Stomach (tissue), 9 donors: ENCODE results near the gene DGCR6L. TPM values are rescaled to one million over a fixed set of nuclear protein-coding genes. Genes with fewer than 3 reads are reported as not detected.

Experiments used
- DNase-seq, 2 donors: peaks; one replicate each; pipeline versions ENCODE4 v3.0.0 to v3.0.0-alpha.2; 2013 to 2019
- H3K27ac ChIP-seq, 5 donors: fragments of 200-600 bp in 4 of 5; sonication (generic) in 4 of 5; one replicate each; pipeline ENCODE4 v1.5.1; 2013 to 2019; ENCODE audit warnings: mild to moderate bottlenecking in 1 of 5, moderate library complexity in 1 of 5
- H3K27me3 ChIP-seq, 3 donors: fragments of 200-600 bp; sonication (generic); one replicate each; pipeline ENCODE4 v1.5.1; 2017 to 2019; ENCODE audit warnings: mixed run types in 1 of 3
- H3K36me3 ChIP-seq, 4 donors: fragments of 200-600 bp; sonication (generic); 1 replicate in 3 of 4; 2 replicates in 1 of 4; pipeline ENCODE4 v1.5.1; 2016 to 2019
- H3K4me1 ChIP-seq, 4 donors: fragments of 200-600 bp; sonication (generic); one replicate each; pipeline ENCODE4 v1.5.1; 2016 to 2019
- H3K4me3 ChIP-seq, 4 donors: fragments of 200-600 bp; sonication (generic) in 3 of 4; one replicate each; pipeline ENCODE4 v1.5.1; 2016 to 2019; ENCODE audit warnings: mild to moderate bottlenecking in 1 of 4
- H3K9me3 ChIP-seq, 4 donors: fragments of 200-600 bp; sonication (generic); one replicate each; pipeline ENCODE4 v1.5.1; 2016 to 2019
- EP300 ChIP-seq: sonication (generic); formaldehyde crosslinking; IDR thresholded peaks from one replicate; pipeline ENCODE4 v1.6.1; 2017; ENCODE audit warnings: antibody characterized with exemption
- POLR2A ChIP-seq, 4 donors: fragments of 450-650 bp; IDR thresholded peaks; one replicate each; pipeline ENCODE4 v1.6.1; 2016; ENCODE audit warnings: antibody characterized with exemption in 4 of 4, control low read depth in 2 of 4, mild to moderate bottlenecking in 1 of 4, moderate library complexity in 1 of 4
- POLR2AphosphoS5 ChIP-seq, 3 donors: sonication (generic); formaldehyde crosslinking; IDR thresholded peaks; one replicate each; pipeline ENCODE4 v1.6.1; 2016; ENCODE audit warnings: antibody characterized with exemption in 3 of 3
- WGBS, 5 donors: extraction: QIAGEN DNeasy Blood & Tissue Kit in 3 of 5; methylation state at CpG; one replicate each; pipeline versions ENCODE4 v1.1.5 to v1.1.7; 2013 to 2018; 5-methylcytosine and 5-hydroxymethylcytosine counted together
- intact Hi-C: fragments of 100-400 bp; cut with DNase I; formaldehyde crosslinking; loops from one replicate; pipeline ENCODE4 v1.15.1; 2023; ENCODE audit warnings: low total_unique reads
- polyA plus RNA-seq, 3 donors: library from polyadenylated mRNA; stranded (reverse); fragments of 200-250 nt; gene quantifications; one replicate each; pipeline ENCODE4 v1.2.3, GENCODE V29; 2013
- total RNA-seq, 5 donors: library from RNA; depleted of rRNA; stranded (reverse); fragments of >200 nt; gene quantifications; one replicate each; pipeline versions ENCODE4 v1.1.0 to v1.2.3, GENCODE V29; 2014 to 2016
- TF ChIP-seq, protein P1 (sequence below), 7 experiments: fragments of 450-650 bp in 4 of 7; fragments of 200-600 bp in 3 of 7; sonication (generic) in 3 of 7; IDR thresholded peaks; one replicate each; pipeline ENCODE4 v1.5.1; 2016 to 2019; ENCODE audit warnings: antibody characterized with exemption in 7 of 7, control low read depth in 2 of 7, mild to moderate bottlenecking in 1 of 7
- donor health status: healthy with polysubstance abuse.
- donor health status: Bipolar disorder and iron deficiency.
- donor health status: healthy.

Gene DGCR6L
- total and polyA plus RNA-seq, 8 donors = 21.4 to 148 (median 71.1) TPM

DNA sequence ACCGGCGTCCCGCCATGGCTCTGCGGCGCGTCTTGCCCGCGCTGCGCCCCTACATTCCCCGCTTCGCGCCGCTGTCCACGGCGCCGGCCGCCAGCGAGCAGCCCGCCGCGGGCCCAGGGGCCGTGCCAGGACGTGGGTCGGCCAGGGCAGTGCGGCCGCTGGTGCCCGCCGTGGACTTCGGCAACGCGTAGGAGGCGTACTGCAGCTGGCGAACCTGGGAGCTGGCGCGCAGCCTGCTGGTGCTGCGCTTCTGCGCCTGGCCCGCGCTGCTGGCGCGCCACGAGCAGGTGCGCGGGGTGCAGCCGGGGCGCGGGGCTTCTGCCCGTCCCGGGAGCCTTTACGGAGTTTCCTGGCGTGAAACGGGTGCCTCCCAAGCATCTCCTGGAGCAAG lies 20.1 kb downstream of the DGCR6L start:
- Histone ChIP-seq H3K4me1 (peaks cover 0 to 23% (median 19%) of the 10 kb centered on the region in 4 donors), H3K36me3 (no peaks in the 10 kb centered on the region), H3K27ac (peak overlapping the region in 4 of 5 donors; percentile 7 to 56 (median 46)), H3K4me3 (peak overlapping the region; percentile 57 to 75 (median 60)), H3K27me3 (peaks cover 0 to 64% (median 10%) of the 10 kb centered on the region in 3 donors), H3K9me3 (no peaks in the 10 kb centered on the region)
- TF ChIP-seq POLR2AphosphoS5 (IDR thresholded peaks at IDR 0.05) = no peak
- TF ChIP-seq POLR2A (IDR thresholded peaks at IDR 0.05) = no peak
- no peak for TF ChIP-seq EP300
- TF ChIP-seq, protein P1, sequence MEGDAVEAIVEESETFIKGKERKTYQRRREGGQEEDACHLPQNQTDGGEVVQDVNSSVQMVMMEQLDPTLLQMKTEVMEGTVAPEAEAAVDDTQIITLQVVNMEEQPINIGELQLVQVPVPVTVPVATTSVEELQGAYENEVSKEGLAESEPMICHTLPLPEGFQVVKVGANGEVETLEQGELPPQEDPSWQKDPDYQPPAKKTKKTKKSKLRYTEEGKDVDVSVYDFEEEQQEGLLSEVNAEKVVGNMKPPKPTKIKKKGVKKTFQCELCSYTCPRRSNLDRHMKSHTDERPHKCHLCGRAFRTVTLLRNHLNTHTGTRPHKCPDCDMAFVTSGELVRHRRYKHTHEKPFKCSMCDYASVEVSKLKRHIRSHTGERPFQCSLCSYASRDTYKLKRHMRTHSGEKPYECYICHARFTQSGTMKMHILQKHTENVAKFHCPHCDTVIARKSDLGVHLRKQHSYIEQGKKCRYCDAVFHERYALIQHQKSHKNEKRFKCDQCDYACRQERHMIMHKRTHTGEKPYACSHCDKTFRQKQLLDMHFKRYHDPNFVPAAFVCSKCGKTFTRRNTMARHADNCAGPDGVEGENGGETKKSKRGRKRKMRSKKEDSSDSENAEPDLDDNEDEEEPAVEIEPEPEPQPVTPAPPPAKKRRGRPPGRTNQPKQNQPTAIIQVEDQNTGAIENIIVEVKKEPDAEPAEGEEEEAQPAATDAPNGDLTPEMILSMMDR (IDR thresholded peaks at IDR 0.05) = no peak
- 0 to 1% (median 1%) methylated on average over 16 to 52 of the region's 52 CpGs for WGBS, 5 donors
- intact Hi-C loops = no loop called here
- peak in 1 of 2 donors; percentile 60 for DNase-seq

DNA sequence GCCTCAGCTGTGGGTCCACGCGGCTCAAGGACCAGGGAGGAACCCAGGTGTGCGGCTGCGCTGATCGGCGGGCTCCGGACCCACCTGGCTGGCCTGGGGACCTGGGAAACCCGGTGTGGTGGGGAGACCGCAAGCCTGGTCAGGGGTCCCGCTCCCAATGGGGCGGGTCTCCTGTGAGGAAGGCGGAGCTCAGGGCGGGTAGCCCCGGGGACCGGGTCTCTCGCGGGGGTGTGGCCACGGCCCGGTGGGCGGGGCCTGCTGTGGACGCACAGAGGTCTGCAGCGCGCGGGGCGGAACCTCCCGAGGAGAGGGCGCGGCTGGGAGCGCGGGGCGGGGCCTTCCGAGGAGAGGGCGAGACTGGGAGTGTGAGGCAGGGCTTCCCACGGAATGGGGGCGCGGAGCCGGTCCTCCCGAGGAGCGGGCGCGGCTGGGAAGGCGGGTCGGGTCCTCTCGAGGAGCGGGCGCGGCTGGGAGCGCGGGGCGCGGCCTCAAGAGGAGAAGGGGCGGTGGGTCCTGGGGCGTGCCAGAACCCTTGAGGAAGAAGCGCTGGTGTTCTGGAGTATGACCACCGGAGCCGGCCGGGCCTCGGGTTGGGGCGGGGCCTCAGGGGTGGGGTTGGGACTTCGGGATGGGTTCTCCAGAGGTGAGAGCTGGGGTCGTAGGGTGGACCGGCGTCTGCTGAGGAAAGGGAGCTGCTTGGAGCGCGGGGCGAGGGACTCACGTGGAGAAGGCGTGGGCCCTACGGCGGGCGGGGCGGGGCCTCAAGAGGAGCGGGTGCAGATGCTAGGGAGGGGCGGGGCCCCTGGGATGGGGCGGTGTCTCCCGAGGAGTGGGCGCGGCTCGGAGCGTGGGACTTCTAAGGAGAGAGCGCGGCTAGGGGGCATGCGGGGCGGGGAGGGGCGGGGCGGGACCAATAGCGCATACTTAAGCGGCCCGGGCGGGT lies 20.8 kb downstream of the DGCR6L start:
- DNase-seq = peak; percentile 90 to 95
- TF ChIP-seq POLR2A (IDR thresholded peaks at IDR 0.05) (no peak), EP300 (no peak), POLR2AphosphoS5 (IDR thresholded peaks at IDR 0.05) (no peak)
- TF ChIP-seq, protein P1 (IDR thresholded peaks at IDR 0.05) = no peak
- peaks cover 0 to 23% (median 19%) of the 10 kb centered on the region in 4 donors for H3K4me1 ChIP-seq
- H3K27ac ChIP-seq = peak overlapping the region; percentile 14 to 64 (median 43)
- peak overlapping the region; percentile 57 to 75 (median 60) for H3K4me3 ChIP-seq
- no peaks in the 10 kb centered on the region for H3K36me3 ChIP-seq
- H3K9me3 ChIP-seq = no peaks in the 10 kb centered on the region
- 1 to 3% (median 2%) methylated on average over 26 to 89 of the region's 90 CpGs for WGBS, 5 donors
- intact Hi-C loops = no loop called here
- peaks cover 0 to 58% (median 10%) of the 10 kb centered on the region in 3 donors for H3K27me3 ChIP-seq

GRCh38 chr22:20298110-20298802 lies 21.6 kb downstream of the DGCR6L start:
- Histone ChIP-seq H3K36me3 (no peaks in the 10 kb centered on the region), H3K4me3 (peak overlapping the region; percentile 57 to 75 (median 60)), H3K27ac (peak overlapping the region in 3 of 5 donors; percentile 32 to 64 (median 43)), H3K9me3 (no peaks in the 10 kb centered on the region), H3K4me1 (peaks cover 0 to 23% (median 19%) of the 10 kb centered on the region in 4 donors), H3K27me3 (peaks cover 0 to 49% (median 10%) of the 10 kb centered on the region in 3 donors)
- TF ChIP-seq, protein P1 (IDR thresholded peaks at IDR 0.05) = no peak
- TF ChIP-seq POLR2AphosphoS5 (IDR thresholded peaks at IDR 0.05) (no peak), EP300 (no peak), POLR2A (IDR thresholded peaks at IDR 0.05) (no peak)
- intact Hi-C loops = no loop called here
- 41 to 50% (median 43%) methylated on average over 22 to 25 of the region's 25 CpGs for WGBS, 5 donors
- peak in 1 of 2 donors; percentile 47 for DNase-seq

DNA sequence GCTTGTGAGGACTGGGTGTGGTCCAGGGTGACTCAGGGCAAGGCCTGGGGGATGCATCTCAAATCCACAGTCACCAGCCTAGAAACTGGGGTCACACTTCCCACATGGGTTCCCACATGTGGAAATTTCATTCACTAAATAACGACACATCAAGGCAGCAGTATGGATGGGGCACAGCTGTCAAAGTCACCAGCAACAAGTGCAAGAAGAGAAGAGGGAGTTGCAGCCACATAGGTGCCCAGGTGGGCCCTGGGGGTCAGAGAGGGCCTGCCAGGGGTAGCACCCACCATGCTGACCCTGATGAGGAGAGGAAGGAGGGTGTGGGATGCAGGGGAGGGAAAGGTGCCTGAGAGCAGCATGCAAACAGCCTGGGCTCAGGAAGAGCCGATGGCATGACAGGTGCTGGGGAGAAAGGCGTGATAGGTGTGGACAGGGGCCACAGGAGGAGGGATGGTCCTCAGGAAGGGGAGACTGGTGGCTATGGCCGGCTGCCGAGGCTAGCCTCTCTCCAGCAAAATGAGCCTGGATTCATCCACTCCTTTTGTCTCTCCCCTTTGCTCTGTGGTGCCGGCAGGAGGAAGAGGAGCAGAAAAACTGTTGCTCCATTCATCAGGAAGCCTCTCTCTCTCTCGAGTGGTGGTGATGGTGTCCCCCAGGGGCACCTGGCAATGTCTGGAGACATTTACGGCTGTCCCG lies 22.3 kb downstream of the DGCR6L start:
- intact Hi-C loops = no loop called here
- 55 to 66% (median 58%) methylated on average over 9 of the region's 9 CpGs for WGBS, 5 donors

More for the DNA sequence above, 22.3 kb downstream of the DGCR6L start:
- no peak overlapping the region for H3K4me3 ChIP-seq
- DNase-seq = no peak
- H3K27me3 ChIP-seq = peaks cover 0 to 43% (median 10%) of the 10 kb centered on the region in 3 donors
- no peak overlapping the region for H3K27ac ChIP-seq
- H3K4me1 ChIP-seq = peaks cover 0 to 23% (median 19%) of the 10 kb centered on the region in 4 donors
- no peaks in the 10 kb centered on the region for H3K36me3 ChIP-seq
- TF ChIP-seq, protein P1 (IDR thresholded peaks at IDR 0.05) = no peak
- TF ChIP-seq POLR2AphosphoS5 (IDR thresholded peaks at IDR 0.05) = no peak
- TF ChIP-seq POLR2A (IDR thresholded peaks at IDR 0.05) = no peak
- no peak for TF ChIP-seq EP300
- H3K9me3 ChIP-seq = no peaks in the 10 kb centered on the region
